Keratinocyte (primary cell): ENCODE results near the gene USP4.

ENCODE experiments used
- CTCF ChIP-seq, 3 experiments: IDR thresholded peaks in 1 of 3; conservative IDR thresholded peaks in 1 of 3; optimal IDR thresholded peaks in 1 of 3; 2 replicates in 2 of 3; 3 replicates in 1 of 3; pipeline versions ENCODE3 to v1.5.1; 2011; ENCODE audit warnings: low read length in 3 of 3, mild to moderate bottlenecking in 3 of 3, moderate library complexity in 2 of 3, control low read depth in 1 of 3, inconsistent platforms in 1 of 3; ENCODE audit not compliant: insufficient read depth in 2 of 3; ENCODE audit errors: extremely low read depth in 1 of 3
- EZH2 ChIP-seq: IDR thresholded peaks from one replicate; pipeline ENCODE4 v1.6.1; 2012; ENCODE audit warnings: inconsistent platforms, mild to moderate bottlenecking, low read length, moderate library complexity

DNA sequence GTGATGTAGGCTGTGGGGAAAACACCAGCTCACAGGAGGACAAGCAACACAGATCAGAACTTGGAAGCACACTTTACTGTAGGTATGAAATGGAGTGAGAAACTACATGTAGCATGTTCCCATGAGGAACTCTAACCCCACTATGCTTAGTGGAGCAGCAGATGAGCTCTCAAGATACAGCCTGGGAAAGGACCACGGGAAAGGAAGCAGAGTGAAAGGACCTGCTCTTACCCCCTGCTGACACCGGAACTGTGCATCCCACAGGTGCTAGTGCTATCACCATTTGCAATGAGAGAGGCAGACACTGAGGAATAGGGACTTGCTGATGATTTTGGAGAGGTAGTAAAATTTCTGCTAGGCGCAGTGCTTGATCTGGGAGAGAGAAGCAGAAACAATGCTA is 28.6 kb downstream of the USP4 start:
- TF ChIP-seq CTCF (optimal IDR thresholded peaks at IDR 0.05 in 1 of 3, IDR thresholded peaks at IDR 0.05 in 1 of 3, conservative IDR thresholded peaks at IDR 0.05 in 1 of 3; ENCODE audit: extremely low read depth in 1 of 3, insufficient read depth in 2 of 3, low read length in 3 of 3) (no peak), EZH2 (no peak)
